HG03066 (cell line): ENCODE data around the gene MPST.

Experiments
- ATAC-seq: cut with Tn5 transposase; IDR thresholded peaks from one replicate; pipeline ENCODE4 v1.9.1; 2021; ENCODE audit warnings: low read depth; ENCODE audit not compliant: unreplicated experiment

MPST gene

GRCh38 chr22:37043209-37043827, 23.8 kb downstream of the MPST start:
- no peak for ATAC-seq

- no peak for ATAC-seq
Measured at GRCh38 chr22:37043828-37044538, 24.4 kb downstream of the MPST start.

- no peak for ATAC-seq
Measured at GRCh38 chr22:37044634-37045625, 25.4 kb downstream of the MPST start.

GRCh38 chr22:37045958-37046357, 26.4 kb downstream of the MPST start:
- no peak for ATAC-seq

GRCh38 chr22:37046589-37046988, 27.0 kb downstream of the MPST start:
- ATAC-seq = no peak

GRCh38 chr22:37047006-37047405, 27.5 kb downstream of the MPST start:
- no peak for ATAC-seq

GRCh38 chr22:37048133-37048532, 28.6 kb downstream of the MPST start:
- ATAC-seq = no peak

DNA sequence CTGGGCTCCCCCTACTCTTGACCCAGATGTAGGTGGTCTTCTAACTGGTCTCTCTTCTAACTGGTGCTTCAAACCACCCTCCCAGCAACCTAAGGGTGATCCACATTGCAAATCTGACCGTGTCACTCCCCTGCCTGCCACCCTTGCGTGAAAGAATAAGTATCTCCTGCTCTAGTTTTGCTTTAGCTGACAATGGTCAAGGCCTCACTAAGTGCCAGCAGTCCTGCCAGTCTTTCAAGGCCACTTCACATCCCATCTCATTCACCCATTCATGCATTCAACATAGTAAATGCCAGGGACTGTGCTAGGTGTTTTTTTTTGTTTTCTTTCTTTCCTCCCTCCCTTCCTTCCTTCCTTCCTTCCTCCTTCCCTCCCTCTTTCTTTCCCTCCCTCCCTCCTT, 29.7 kb downstream of the MPST start:
- ATAC-seq = no peak

GRCh38 chr22:37050913-37051312, 31.4 kb downstream of the MPST start:
- no peak for ATAC-seq

DNA sequence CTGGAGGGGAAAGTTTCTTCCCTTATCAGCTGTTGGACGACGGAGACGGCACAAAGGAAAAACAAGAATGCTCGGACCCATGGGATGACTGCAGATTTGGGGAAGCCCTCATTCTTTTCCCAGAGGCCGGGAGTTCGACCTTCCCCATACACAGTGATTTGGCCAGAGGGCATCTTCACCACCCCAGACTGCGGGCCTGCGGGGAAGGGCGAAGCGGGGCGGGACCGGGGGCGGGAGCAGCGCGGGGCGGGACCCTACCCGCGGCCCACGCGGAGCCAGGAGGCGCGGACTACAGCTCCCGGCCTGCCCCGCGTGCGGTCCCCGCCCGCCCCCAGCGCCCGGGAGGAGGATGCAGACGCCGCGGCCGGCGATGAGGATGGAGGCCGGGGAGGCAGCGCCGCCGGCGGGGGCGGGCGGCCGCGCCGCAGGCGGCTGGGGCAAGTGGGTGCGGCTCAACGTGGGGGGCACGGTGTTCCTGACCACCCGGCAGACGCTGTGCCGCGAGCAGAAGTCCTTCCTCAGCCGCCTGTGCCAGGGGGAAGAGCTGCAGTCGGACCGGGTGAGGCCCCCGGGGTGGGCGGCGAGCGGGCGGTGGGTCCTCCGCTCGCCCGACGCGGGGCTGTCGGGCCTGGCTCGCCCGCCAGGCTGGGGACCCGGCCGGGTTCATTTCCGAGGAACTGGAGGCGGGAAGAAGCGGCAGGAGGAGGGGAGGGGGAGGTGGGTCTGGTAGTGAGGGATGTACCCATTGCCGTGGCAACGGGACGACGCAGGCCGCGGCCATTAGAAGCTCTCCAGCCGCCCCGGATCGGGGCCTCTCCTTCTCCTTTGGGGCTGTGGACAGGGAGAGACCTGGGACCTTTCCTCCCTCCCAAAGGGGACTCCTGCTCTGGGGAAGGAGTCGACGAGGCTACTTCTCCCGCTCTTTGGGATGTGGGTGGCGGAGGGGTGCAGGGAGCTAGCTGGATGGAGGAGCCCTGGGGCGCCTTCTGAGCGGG, 32.1 kb downstream of the MPST start, which contains the start of gene KCTD17:
Gene KCTD17 (plus strand): TSS at position 352 of the 995 bp plus-strand sequence. CDS start 19 bp downstream, at position 371.
- no peak for ATAC-seq

DNA sequence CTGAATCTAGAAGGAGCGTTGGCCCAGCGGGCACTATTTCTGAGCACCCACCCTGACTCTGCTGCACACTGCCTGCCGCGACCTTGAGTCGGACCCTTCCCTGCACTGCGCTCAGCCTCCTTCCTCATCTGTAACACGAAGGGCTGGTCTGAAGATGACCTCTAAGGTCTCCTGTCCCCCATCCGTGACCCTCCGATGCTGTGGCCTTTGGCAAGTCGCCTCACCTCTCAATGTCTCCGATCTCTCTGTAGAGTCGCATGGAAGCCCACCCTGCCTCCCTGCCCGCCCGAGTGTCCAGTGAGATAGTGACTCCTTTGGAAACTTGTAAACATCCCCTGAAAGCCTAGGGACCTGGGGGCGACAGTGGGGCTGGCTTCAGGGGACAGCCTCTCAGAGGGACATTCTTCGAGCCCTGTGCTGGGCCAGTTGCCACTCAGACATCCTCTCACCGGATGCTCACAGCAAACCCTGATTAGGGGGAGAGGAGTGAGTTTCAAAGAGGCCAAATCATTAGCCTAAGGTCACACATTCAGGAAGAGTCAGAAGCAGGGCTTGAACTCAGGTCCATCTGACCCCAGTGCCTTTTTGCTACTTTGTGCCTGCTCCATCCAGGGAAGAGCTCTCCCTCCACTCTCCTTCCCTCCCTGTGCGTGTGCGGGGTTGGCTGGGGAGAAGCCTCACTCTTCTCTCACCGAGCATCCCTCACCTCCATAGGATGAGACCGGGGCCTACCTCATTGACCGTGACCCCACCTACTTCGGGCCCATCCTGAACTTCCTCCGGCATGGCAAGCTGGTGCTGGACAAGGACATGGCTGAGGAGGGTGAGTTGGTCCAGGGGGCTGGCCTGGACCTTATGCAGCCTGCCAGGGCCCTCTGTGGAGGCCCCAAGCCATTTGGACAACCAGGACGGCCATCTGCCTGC, 33.1 kb downstream of the MPST start:
- no peak for ATAC-seq

GRCh38 chr22:37053310-37054055, 33.9 kb downstream of the MPST start:
- no peak for ATAC-seq

DNA sequence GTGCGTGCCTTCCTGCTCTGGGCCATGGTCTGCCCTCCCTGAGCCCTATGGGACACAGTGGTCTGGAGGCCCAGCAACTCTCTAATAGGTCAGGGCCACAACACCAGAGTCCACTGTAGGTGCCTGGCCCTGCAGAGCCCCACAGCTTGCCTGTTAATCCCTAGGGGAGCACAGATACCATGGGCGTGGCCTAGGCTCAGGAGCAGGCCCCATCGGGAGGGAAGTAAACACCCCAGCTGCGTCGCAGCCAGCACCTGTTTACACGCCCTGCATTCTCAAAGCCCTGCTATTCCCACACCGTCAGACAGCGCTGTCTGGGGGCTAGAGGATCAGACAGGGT, 34.5 kb downstream of the MPST start:
- no peak for ATAC-seq

- no peak for ATAC-seq
Measured at GRCh38 chr22:37054600-37055365, 35.2 kb downstream of the MPST start.

- no peak for ATAC-seq
Measured at GRCh38 chr22:37056246-37056645, 36.7 kb downstream of the MPST start.

GRCh38 chr22:37057226-37057625, 37.7 kb downstream of the MPST start:
- ATAC-seq = no peak

DNA sequence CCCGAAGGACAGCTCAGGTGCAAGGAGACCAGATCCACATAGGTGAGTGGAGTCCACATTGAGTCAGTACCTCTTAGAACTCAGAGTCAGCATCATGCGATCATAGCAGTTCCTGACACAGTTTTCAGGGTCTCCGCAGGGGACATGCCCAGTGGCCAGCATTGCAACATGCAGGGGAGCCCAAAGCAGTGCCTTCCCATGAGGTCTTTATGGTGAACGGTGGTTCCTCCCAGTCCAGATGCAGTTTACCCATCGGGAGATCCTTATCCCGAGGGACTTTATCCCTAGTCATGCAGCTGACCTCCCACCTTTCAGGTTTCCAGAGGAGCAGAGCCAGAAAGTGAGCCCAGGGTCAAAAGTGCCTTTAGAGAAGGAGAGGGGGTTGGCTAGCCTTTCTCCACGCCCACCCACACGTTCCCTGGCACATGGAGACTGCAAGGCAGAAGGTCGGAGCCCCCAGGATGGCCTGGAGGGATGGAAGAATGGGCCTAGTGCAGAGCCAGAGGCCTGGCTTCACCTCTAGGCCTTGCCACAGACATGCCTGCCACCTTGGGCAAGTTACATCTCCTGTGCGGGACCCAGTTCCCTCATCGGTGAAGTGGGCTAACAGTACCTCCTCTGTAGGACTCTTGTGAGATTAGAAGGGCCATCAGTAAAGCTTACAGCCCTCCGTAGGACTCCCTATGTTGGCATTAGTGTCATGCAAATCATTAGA, 38.4 kb downstream of the MPST start:
- ATAC-seq = no peak
